Right lobe of liver (tissue), 4 donors: ENCODE measurements around the gene MKLN1.

Experiments
- POLR2A ChIP-seq: fragments of 450-650 bp; IDR thresholded peaks from one replicate; pipeline ENCODE4 v1.6.1; 2017; ENCODE audit warnings: antibody characterized with exemption, mild to moderate bottlenecking
- TF ChIP-seq, protein P1 (sequence below), 4 donors: fragments of 200-600 bp in 3 of 4; fragments of 450-650 bp in 1 of 4; IDR thresholded peaks; one replicate each; pipeline versions ENCODE4 v1.5.1 to v1.8.0; 2016 to 2022; ENCODE audit warnings: antibody characterized with exemption in 4 of 4, mild to moderate bottlenecking in 2 of 4
- donor health status: DM: no; HTN: no; CAD: no.
- donor health status: DM: no; HTN: no; CAD: no.
- donor health status: DM: no; HTN: yes; CAD: no.

DNA sequence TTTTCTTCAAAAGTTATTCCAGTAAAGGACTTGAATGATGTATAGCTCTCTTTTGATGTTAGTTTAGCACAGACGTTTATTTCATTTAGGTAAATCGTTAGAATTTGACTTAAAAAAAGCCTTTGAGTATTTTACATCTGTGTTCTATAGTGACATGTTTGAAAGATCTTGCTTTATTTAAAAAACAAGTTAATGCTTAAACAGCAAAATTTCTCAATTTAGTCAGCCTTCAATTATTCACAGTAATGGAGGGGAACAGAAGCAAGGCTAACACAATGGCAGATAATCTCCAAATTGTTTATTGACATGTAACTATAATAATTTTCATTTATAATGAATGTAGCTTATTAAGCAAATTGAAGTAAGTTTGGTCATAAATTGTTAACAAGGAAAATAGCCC lies 63.5 kb downstream of the MKLN1 start:
- TF ChIP-seq POLR2A: no peak
- TF ChIP-seq, protein P1, sequence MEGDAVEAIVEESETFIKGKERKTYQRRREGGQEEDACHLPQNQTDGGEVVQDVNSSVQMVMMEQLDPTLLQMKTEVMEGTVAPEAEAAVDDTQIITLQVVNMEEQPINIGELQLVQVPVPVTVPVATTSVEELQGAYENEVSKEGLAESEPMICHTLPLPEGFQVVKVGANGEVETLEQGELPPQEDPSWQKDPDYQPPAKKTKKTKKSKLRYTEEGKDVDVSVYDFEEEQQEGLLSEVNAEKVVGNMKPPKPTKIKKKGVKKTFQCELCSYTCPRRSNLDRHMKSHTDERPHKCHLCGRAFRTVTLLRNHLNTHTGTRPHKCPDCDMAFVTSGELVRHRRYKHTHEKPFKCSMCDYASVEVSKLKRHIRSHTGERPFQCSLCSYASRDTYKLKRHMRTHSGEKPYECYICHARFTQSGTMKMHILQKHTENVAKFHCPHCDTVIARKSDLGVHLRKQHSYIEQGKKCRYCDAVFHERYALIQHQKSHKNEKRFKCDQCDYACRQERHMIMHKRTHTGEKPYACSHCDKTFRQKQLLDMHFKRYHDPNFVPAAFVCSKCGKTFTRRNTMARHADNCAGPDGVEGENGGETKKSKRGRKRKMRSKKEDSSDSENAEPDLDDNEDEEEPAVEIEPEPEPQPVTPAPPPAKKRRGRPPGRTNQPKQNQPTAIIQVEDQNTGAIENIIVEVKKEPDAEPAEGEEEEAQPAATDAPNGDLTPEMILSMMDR (IDR thresholded peaks at IDR 0.05): no peak
